HCT116 (cell line): ENCODE results near the gene CATSPERD. TPM values are rescaled to one million over a fixed set of nuclear protein-coding genes. Genes with fewer than 3 reads are reported as not detected.

Experiments
- ATAC-seq: fragments of 200-7000 bp; cut with Tn5 transposase; 2 replicates; pipeline ENCODE4 v1.9.1; 2020; ENCODE audit warnings: mild to moderate bottlenecking, moderate library complexity
- BruUV-seq: library from RNA; stranded (reverse); fragments of 400-500 nt; replicated peaks from 2 replicates; lab custom pipeline; 2021; lab: Mats Ljungman, UMichigan
- CTCF ChIA-PET: fragments of 300-600 bp; sonication (Branson Sonifier 250); formaldehyde crosslinking; loops from one replicate; lab custom pipeline; 2021; ENCODE audit warnings: antibody characterized with exemption; lab: Charles Lee
- POLR2A ChIA-PET: fragments of 300-600, 350-600 bp; sonication (Branson Sonifier 250); formaldehyde crosslinking; loops from one replicate; lab custom pipeline; 2021; ENCODE audit warnings: antibody characterized with exemption; lab: Charles Lee
- RAD21 ChIA-PET, 2 experiments: fragments of 300-600 bp; sonication (Branson Sonifier 250); formaldehyde crosslinking; loops; one replicate each; lab custom pipeline; 2023; ENCODE audit warnings: low total read pairs in 2 of 2; ENCODE audit not compliant: uncharacterized antibody in 2 of 2, unreplicated experiment in 2 of 2, low non-redundant PET in 1 of 2; lab: Charles Lee
- DNase-seq: peaks from one replicate; pipeline ENCODE4 v3.0.0-alpha.2; 2010; ENCODE audit warnings: low read depth, low spot score
- H2AFZ ChIP-seq: fragments of 200-600 bp; shearing (Covaris generic), sonication (generic); 2 replicates; pipeline ENCODE4 v1.6.1; 2017; ENCODE audit warnings: low read depth, mixed run types, mixed read lengths, antibody characterized with exemption, low read length; ENCODE audit not compliant: poor library complexity, severe bottlenecking
- H3K27ac ChIP-seq: 2 replicates; pipeline ENCODE4 v1.5.1; 2012; ENCODE audit warnings: low read depth, low read length
- H3K27me3 ChIP-seq: fragments of 200-600 bp; sonication (generic); 2 replicates; pipeline ENCODE4 v1.6.1; 2016; ENCODE audit warnings: mixed run types, low read length, mixed read lengths; ENCODE audit not compliant: insufficient read depth
- H3K36me3 ChIP-seq, 2 experiments: fragments of 200-500 bp in 1 of 2; fragments of 200-600 bp in 1 of 2; sonication (Bioruptor generic) in 1 of 2; sonication (generic) in 1 of 2; 2 replicates each; pipeline versions ENCODE4 v1.5.1 to v1.6.1; 2014 to 2016; ENCODE audit warnings: low read length in 2 of 2, inconsistent platforms in 1 of 2, mixed read lengths in 1 of 2, mixed run types in 1 of 2; ENCODE audit not compliant: insufficient read depth in 2 of 2, control insufficient read depth in 1 of 2
- H3K4me1 ChIP-seq, 2 experiments: fragments of 200-600 bp in 1 of 2; sonication (generic) in 1 of 2; 2 replicates each; pipeline versions ENCODE4 v1.5.1 to v1.6.1; 2012 to 2017; ENCODE audit warnings: low read length in 2 of 2, inconsistent platforms in 1 of 2, mild to moderate bottlenecking in 1 of 2, mixed read lengths in 1 of 2, mixed run types in 1 of 2, moderate library complexity in 1 of 2; ENCODE audit not compliant: insufficient read depth in 2 of 2, control insufficient read depth in 1 of 2
- H3K4me2 ChIP-seq: fragments of 200-600 bp; sonication (generic); 2 replicates; pipeline ENCODE4 v1.6.1; 2017; ENCODE audit warnings: mixed run types, low read length, mixed read lengths
- H3K4me3 ChIP-seq, 2 experiments: fragments of 200-600 bp in 1 of 2; sonication (generic) in 1 of 2; replicated peaks in 1 of 2; 2 replicates each; pipeline ENCODE4 v1.5.1; 2011 to 2016; ENCODE audit warnings: low read length in 2 of 2, control low read depth in 1 of 2, low read depth in 1 of 2, mild to moderate bottlenecking in 1 of 2, mixed read lengths in 1 of 2, mixed run types in 1 of 2
- H3K79me2 ChIP-seq: fragments of 200-600 bp; sonication (generic); 2 replicates; pipeline ENCODE4 v1.6.1; 2017; ENCODE audit warnings: mild to moderate bottlenecking, mixed run types, low read length, moderate library complexity, mixed read lengths; ENCODE audit not compliant: insufficient read depth
- H3K9ac ChIP-seq: fragments of 200-600 bp; sonication (generic); 2 replicates; pipeline ENCODE4 v1.6.1; 2016; ENCODE audit warnings: low read length, mixed read lengths
- H3K9me2 ChIP-seq: fragments of 200-600 bp; sonication (generic), shearing (Covaris generic); 2 replicates; pipeline ENCODE4 v1.6.1; 2017; ENCODE audit warnings: mixed run types, mild to moderate bottlenecking, moderate library complexity; ENCODE audit not compliant: insufficient read depth
- H3K9me3 ChIP-seq, 2 experiments: fragments of 200-500 bp in 1 of 2; fragments of 200-600 bp in 1 of 2; sonication (Bioruptor generic) in 1 of 2; sonication (generic) in 1 of 2; 2 replicates each; pipeline ENCODE4 v1.6.1; 2014 to 2017; ENCODE audit warnings: low read length in 2 of 2, mixed read lengths in 2 of 2, inconsistent platforms in 1 of 2, low read depth in 1 of 2, mild to moderate bottlenecking in 1 of 2, mixed run types in 1 of 2, moderate library complexity in 1 of 2; ENCODE audit not compliant: control insufficient read depth in 1 of 2, insufficient read depth in 1 of 2
- H4K20me1 ChIP-seq: fragments of 200-600 bp; sonication (generic), shearing (Covaris generic); 2 replicates; pipeline ENCODE4 v1.6.1; 2017; ENCODE audit warnings: mixed run types, mild to moderate bottlenecking, moderate library complexity; ENCODE audit not compliant: insufficient read depth
- ATF3 ChIP-seq: IDR thresholded peaks from 2 replicates; pipeline ENCODE4 v1.6.1; 2012
- ELF1 ChIP-seq: IDR thresholded peaks from 2 replicates; pipeline ENCODE4 v1.6.1; 2012; ENCODE audit warnings: low read depth, borderline replicate concordance
- EZH2 ChIP-seq: fragments of 200-600 bp; sonication (generic); IDR thresholded peaks from 2 replicates; pipeline ENCODE4 v1.6.1; 2017; ENCODE audit warnings: antibody characterized with exemption, mixed run types
- EZH2phosphoT487 ChIP-seq: fragments of 200-600 bp; IDR thresholded peaks from 2 replicates; pipeline ENCODE4 v1.6.1; 2018; ENCODE audit warnings: antibody characterized with exemption, borderline replicate concordance
- MAX ChIP-seq: IDR thresholded peaks from 2 replicates; pipeline ENCODE4 v1.6.1; 2012
- POLR2A ChIP-seq: IDR thresholded peaks from 2 replicates; pipeline ENCODE4 v1.7.0; 2011; ENCODE audit warnings: borderline replicate concordance; ENCODE audit not compliant: insufficient read depth, insufficient read length; ENCODE audit errors: extremely low read depth
- POLR2AphosphoS5 ChIP-seq: IDR thresholded peaks from 2 replicates; pipeline ENCODE4 v1.6.1; 2011; ENCODE audit warnings: mild to moderate bottlenecking, low read depth, low read length, moderate library complexity
- RAD21 ChIP-seq: IDR thresholded peaks from 2 replicates; pipeline ENCODE4 v1.6.1; 2012; ENCODE audit warnings: low read depth, mild to moderate bottlenecking
- REST ChIP-seq: IDR thresholded peaks from 2 replicates; pipeline ENCODE4 v1.6.1; 2012; ENCODE audit warnings: low read depth
- SP1 ChIP-seq: IDR thresholded peaks from 2 replicates; pipeline ENCODE4 v1.6.1; 2012; ENCODE audit warnings: low read depth
- TCF7L2 ChIP-seq: IDR thresholded peaks from 2 replicates; pipeline ENCODE4 v1.7.0; 2011; ENCODE audit warnings: borderline replicate concordance, inconsistent platforms; ENCODE audit not compliant: insufficient read depth, insufficient read length; ENCODE audit errors: extremely low read depth
- ZBTB33 ChIP-seq: IDR thresholded peaks from 2 replicates; pipeline ENCODE4 v1.6.1; 2011; ENCODE audit warnings: mild to moderate bottlenecking, low read length, moderate library complexity; ENCODE audit not compliant: insufficient replicate concordance; ENCODE audit errors: extremely low read depth
- ZNF274 ChIP-seq: fragments of 200-500 bp; sonication (Bioruptor generic); IDR thresholded peaks from 2 replicates; pipeline ENCODE4 v1.6.1; 2014; ENCODE audit warnings: mild to moderate bottlenecking, low read depth, low read length, inconsistent platforms
- intact Hi-C: fragments of 100-400 bp; cut with micrococcal nuclease; formaldehyde crosslinking; loops from 2 replicates; pipeline ENCODE4 v1.10.0; 2022
- total RNA-seq: library from RNA; stranded (reverse); gene quantifications from one replicate; pipeline ENCODE4 v1.2.1, GENCODE V29; 2021; ENCODE audit not compliant: unreplicated experiment

The CATSPERD gene
- total RNA-seq, 1 experiment from 2014 or later, result not detected

GRCh38 chr19:5680084-5680436, 40.4 kb upstream of the CATSPERD start:
- intact Hi-C loops, result loop anchor here (1.0 to 2.0 kb wide), 2 partner anchors 40 to 111 kb away; partner anchors contain the start of genes CATSPERD, DUS3L and LONP1
- CTCF ChIA-PET, result interaction anchor here (1.0 kb wide), 1 partner anchor 10 kb away, joined by 4 read pairs; the partner anchor contains the start of gene RPL36
- no peaks in the 10 kb centered on the region for H3K36me3 ChIP-seq
- peak overlapping the region; percentile 96 for H3K9ac ChIP-seq
- H3K9me2 ChIP-seq, result no peaks in the 10 kb centered on the region
- peak overlapping the region; percentile 95 for H3K4me2 ChIP-seq
- no peak for DNase-seq
- H3K27ac ChIP-seq, result peak overlapping the region; percentile 69
- H3K4me1 ChIP-seq, result peaks cover 5 to 17% of the 10 kb centered on the region in 2 experiments; a peak in 2 of 4 replicates
- H3K79me2 ChIP-seq, result peaks cover 12% of the 10 kb centered on the region
- no peaks in the 10 kb centered on the region for H3K9me3 ChIP-seq
- RAD21 ChIA-PET, result no interaction called here
- no peaks in the 10 kb centered on the region for H3K27me3 ChIP-seq
- no peak overlapping the region for H2AFZ ChIP-seq
- no peaks in the 10 kb centered on the region for H4K20me1 ChIP-seq
- TF ChIP-seq REST, result no peak
- no peak for TF ChIP-seq EZH2phosphoT487
- TF ChIP-seq POLR2A, result no peak
- TF ChIP-seq RAD21, result no peak
- TF ChIP-seq TCF7L2, result no peak
- no peak for TF ChIP-seq POLR2AphosphoS5
- no peak for TF ChIP-seq ZNF274
- no peak for TF ChIP-seq MAX
- no peak for TF ChIP-seq ELF1
- TF ChIP-seq SP1, result no peak
- no peak for TF ChIP-seq ATF3
- no peak for TF ChIP-seq EZH2
- TF ChIP-seq ZBTB33, result no peak
- peak overlapping the region; percentile 84 to 99 for H3K4me3 ChIP-seq
- peak; percentile 39 for ATAC-seq
- BruUV-seq, result TSS peak; percentile 83
- POLR2A ChIA-PET, result interaction anchor here (0.5 kb wide), 1 partner anchor 24 kb away, joined by 4 read pairs; no protein-coding TSS in a partner anchor
